ENCODE data around the gene TMEM231.
"Not testable (repeated sequence)": the region's sequence is repeated elsewhere in the genome, so short reads cannot be mapped to it uniquely, and the experiment has no call there.

DNA sequence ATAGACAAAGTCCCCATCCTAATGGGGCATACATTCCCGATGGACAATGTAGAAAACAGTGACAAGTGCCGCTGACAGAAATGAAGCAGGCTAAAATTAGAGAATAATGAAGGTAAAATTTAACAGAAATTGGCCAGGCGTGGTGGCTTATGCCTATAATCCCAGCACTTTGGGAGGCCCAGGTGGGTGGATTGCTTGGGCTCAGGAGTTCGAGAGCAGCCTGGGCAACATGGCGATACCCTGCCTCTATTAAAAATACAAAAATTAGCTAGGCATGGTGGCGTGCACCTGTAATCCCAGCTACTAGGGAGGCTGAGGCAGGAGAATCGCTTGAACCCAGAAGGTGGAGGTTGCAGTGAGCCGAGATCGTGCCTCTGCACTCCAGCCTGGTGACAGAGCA lies 7.6 kb downstream of the TMEM231 start:
- TF ChIP-seq, protein P1, sequence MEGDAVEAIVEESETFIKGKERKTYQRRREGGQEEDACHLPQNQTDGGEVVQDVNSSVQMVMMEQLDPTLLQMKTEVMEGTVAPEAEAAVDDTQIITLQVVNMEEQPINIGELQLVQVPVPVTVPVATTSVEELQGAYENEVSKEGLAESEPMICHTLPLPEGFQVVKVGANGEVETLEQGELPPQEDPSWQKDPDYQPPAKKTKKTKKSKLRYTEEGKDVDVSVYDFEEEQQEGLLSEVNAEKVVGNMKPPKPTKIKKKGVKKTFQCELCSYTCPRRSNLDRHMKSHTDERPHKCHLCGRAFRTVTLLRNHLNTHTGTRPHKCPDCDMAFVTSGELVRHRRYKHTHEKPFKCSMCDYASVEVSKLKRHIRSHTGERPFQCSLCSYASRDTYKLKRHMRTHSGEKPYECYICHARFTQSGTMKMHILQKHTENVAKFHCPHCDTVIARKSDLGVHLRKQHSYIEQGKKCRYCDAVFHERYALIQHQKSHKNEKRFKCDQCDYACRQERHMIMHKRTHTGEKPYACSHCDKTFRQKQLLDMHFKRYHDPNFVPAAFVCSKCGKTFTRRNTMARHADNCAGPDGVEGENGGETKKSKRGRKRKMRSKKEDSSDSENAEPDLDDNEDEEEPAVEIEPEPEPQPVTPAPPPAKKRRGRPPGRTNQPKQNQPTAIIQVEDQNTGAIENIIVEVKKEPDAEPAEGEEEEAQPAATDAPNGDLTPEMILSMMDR (IDR thresholded peaks at IDR 0.05), result not testable (repeated sequence)
- TF ChIP-seq ZFX (IDR thresholded peaks at IDR 0.05; ENCODE audit: borderline replicate concordance), result not testable (repeated sequence)
